Liver (tissue), 9 donors: ENCODE measurements around the gene HTD2. TPM values are rescaled to one million over a fixed set of nuclear protein-coding genes. Genes with fewer than 3 reads are reported as not detected.

Experiments used
- DNase-seq: peaks from one replicate; pipeline ENCODE4 v3.0.0-alpha.2; 2017; ENCODE audit warnings: low spot score
- H3K27ac ChIP-seq, 2 donors: one replicate each; pipeline ENCODE4 v1.7.0; 2013; ENCODE audit warnings: inconsistent platforms in 2 of 2, low read length in 2 of 2, control low read depth in 1 of 2, low read depth in 1 of 2, mild to moderate bottlenecking in 1 of 2
- H3K27me3 ChIP-seq, 4 donors: one replicate each; pipeline versions ENCODE4 v1.6.1 to v1.7.0; 2013; ENCODE audit warnings: low read length in 3 of 4, inconsistent platforms in 1 of 4, mild to moderate bottlenecking in 1 of 4, moderate library complexity in 1 of 4; ENCODE audit not compliant: control insufficient read depth in 4 of 4, insufficient read depth in 4 of 4
- H3K36me3 ChIP-seq, 4 donors: one replicate each; pipeline versions ENCODE4 v1.6.1 to v1.7.0; 2013; ENCODE audit warnings: low read length in 3 of 4, mild to moderate bottlenecking in 3 of 4, low read depth in 1 of 4, moderate library complexity in 1 of 4; ENCODE audit not compliant: control insufficient read depth in 4 of 4, insufficient read depth in 3 of 4
- H3K4me1 ChIP-seq, 4 donors: one replicate each; pipeline versions ENCODE4 v1.6.1 to v1.7.0; 2013; ENCODE audit warnings: low read length in 3 of 4, mild to moderate bottlenecking in 3 of 4, moderate library complexity in 1 of 4; ENCODE audit not compliant: control insufficient read depth in 4 of 4, insufficient read depth in 4 of 4
- H3K4me3 ChIP-seq, 3 donors: one replicate each; pipeline versions ENCODE4 v1.6.1 to v1.7.0; 2013; ENCODE audit warnings: low read length in 3 of 3, control low read depth in 1 of 3, low read depth in 1 of 3, mild to moderate bottlenecking in 1 of 3
- H3K9ac ChIP-seq, 2 donors: one replicate each; pipeline ENCODE4 v1.7.0; 2013; ENCODE audit warnings: low read length in 2 of 2, mild to moderate bottlenecking in 2 of 2, moderate library complexity in 2 of 2, control low read depth in 1 of 2, low read depth in 1 of 2
- H3K9me3 ChIP-seq, 4 donors: one replicate each; pipeline versions ENCODE4 v1.6.1 to v1.7.0; 2013; ENCODE audit warnings: low read length in 3 of 4; ENCODE audit not compliant: control insufficient read depth in 4 of 4
- ATF3 ChIP-seq: IDR thresholded peaks from 2 replicates; pipeline ENCODE4 v1.6.1; 2016; ENCODE audit warnings: antibody characterized with exemption
- CTCF ChIP-seq: fragments of 150-350 bp; IDR thresholded peaks from 2 replicates; pipeline ENCODE4 v1.5.1; 2017; ENCODE audit warnings: improper control_type of control experiment, low read depth, low read length; ENCODE audit not compliant: missing input control
- EGR1 ChIP-seq, 2 donors: IDR thresholded peaks; 2 replicates each; pipeline ENCODE4 v1.6.1; 2016 to 2018; ENCODE audit warnings: antibody characterized with exemption in 2 of 2, low read depth in 2 of 2
- FOXA1 ChIP-seq: IDR thresholded peaks from 2 replicates; pipeline ENCODE4 v1.6.1; 2016; ENCODE audit warnings: antibody characterized with exemption
- FOXA2 ChIP-seq: IDR thresholded peaks from 2 replicates; pipeline ENCODE4 v1.6.1; 2016; ENCODE audit warnings: antibody characterized with exemption
- GABPA ChIP-seq, 2 donors: IDR thresholded peaks in 1 of 2; conservative IDR thresholded peaks in 1 of 2; 2 replicates each; pipeline ENCODE4 v1.6.1; 2016; ENCODE audit warnings: antibody characterized with exemption in 2 of 2, mild to moderate bottlenecking in 1 of 2, moderate library complexity in 1 of 2
- HNF4A ChIP-seq, 2 donors: conservative IDR thresholded peaks; 2 replicates each; pipeline ENCODE4 v1.6.1; 2016; ENCODE audit warnings: antibody characterized with exemption in 2 of 2, mild to moderate bottlenecking in 2 of 2
- HNF4G ChIP-seq: IDR thresholded peaks from 2 replicates; pipeline ENCODE4 v1.6.1; 2016; ENCODE audit warnings: antibody characterized with exemption
- JUND ChIP-seq, 2 donors: IDR thresholded peaks; 2 replicates each; pipeline ENCODE4 v1.6.1; 2016; ENCODE audit warnings: antibody characterized with exemption in 2 of 2
- MAX ChIP-seq: IDR thresholded peaks from 2 replicates; pipeline ENCODE4 v1.6.1; 2016; ENCODE audit warnings: antibody characterized with exemption
- NR2F2 ChIP-seq: IDR thresholded peaks from 2 replicates; pipeline ENCODE4 v1.6.1; 2016; ENCODE audit warnings: antibody characterized with exemption
- RAD21 ChIP-seq, 2 donors: IDR thresholded peaks; 2 replicates each; pipeline ENCODE4 v1.6.1; 2016; ENCODE audit warnings: antibody characterized with exemption in 2 of 2, mild to moderate bottlenecking in 2 of 2
- REST ChIP-seq: IDR thresholded peaks from 2 replicates; pipeline ENCODE4 v1.6.1; 2016; ENCODE audit warnings: antibody characterized with exemption, mild to moderate bottlenecking
- RXRA ChIP-seq, 2 donors: IDR thresholded peaks; 2 replicates each; pipeline ENCODE4 v1.6.1; 2017 to 2018; ENCODE audit warnings: antibody characterized with exemption in 2 of 2, mild to moderate bottlenecking in 1 of 2
- SP1 ChIP-seq: IDR thresholded peaks from 2 replicates; pipeline ENCODE4 v1.6.1; 2018; ENCODE audit warnings: antibody characterized with exemption, mild to moderate bottlenecking
- TAF1 ChIP-seq: conservative IDR thresholded peaks from 2 replicates; pipeline ENCODE4 v1.6.1; 2016; ENCODE audit warnings: antibody characterized with exemption, mild to moderate bottlenecking
- YY1 ChIP-seq: IDR thresholded peaks from 2 replicates; pipeline ENCODE4 v1.6.1; 2016; ENCODE audit warnings: antibody characterized with exemption, mild to moderate bottlenecking
- ZBTB33 ChIP-seq: IDR thresholded peaks from 2 replicates; pipeline ENCODE4 v1.6.1; 2016; ENCODE audit warnings: antibody characterized with exemption
- WGBS: extraction: QIAGEN DNeasy Blood & Tissue Kit; methylation state at CpG from one replicate; pipeline ENCODE4 v1.1.7; 2013; 5-methylcytosine and 5-hydroxymethylcytosine counted together
- polyA plus RNA-seq, 2 donors: library from polyadenylated mRNA; stranded (reverse) in 1 of 2; unstranded in 1 of 2; fragments of 200-250 nt in 1 of 2; fragments of >200 nt in 1 of 2; fragmentation: Nextera tagmentation in 1 of 2; extraction: Ambion mirVana in 1 of 2; gene quantifications; one replicate each; pipeline versions ENCODE4 v1.2.1 to v1.2.3, GENCODE V29; 2013 to 2015
- total RNA-seq, 2 donors: library from RNA; depleted of rRNA; stranded (reverse); fragments of >200 nt; gene quantifications; one replicate each; pipeline ENCODE4 v1.2.3, GENCODE V29; 2014
- donor health status: healthy.
- donor health status: healthy.
- donor health status: healthy.
- donor health status: healthy.
- donor health status: healthy.

HTD2 gene
- total and polyA plus RNA-seq, 4 donors, result 6.6 to 14.8 (median 11.0) TPM

- peaks cover 0 to 16% (median 4%) of the 10 kb centered on the region in 4 donors for H3K4me1 ChIP-seq
- H3K4me3 ChIP-seq, result no peak overlapping the region
- 84% methylated on average over 6 of the region's 6 CpGs for WGBS
- no peak for DNase-seq
- no peak for TF ChIP-seq ZBTB33
- TF ChIP-seq MAX, result no peak
- TF ChIP-seq HNF4A (conservative IDR thresholded peaks at IDR 0.05), result no peak
- no peak for TF ChIP-seq CTCF
- TF ChIP-seq RXRA (IDR thresholded peaks at IDR 0.05), result no peak
- TF ChIP-seq FOXA1, result no peak
- TF ChIP-seq FOXA2, result no peak
- TF ChIP-seq YY1, result no peak
- no peak for TF ChIP-seq GABPA (IDR thresholded peaks at IDR 0.05 in 1 of 2, conservative IDR thresholded peaks at IDR 0.05 in 1 of 2)
- no peak for TF ChIP-seq ATF3
- no peak for TF ChIP-seq RAD21 (IDR thresholded peaks at IDR 0.05)
- TF ChIP-seq EGR1 (IDR thresholded peaks at IDR 0.05; ENCODE audit: low read depth in 2 of 2), result no peak
- no peak for TF ChIP-seq NR2F2
- TF ChIP-seq REST, result no peak
- no peak for TF ChIP-seq HNF4G
- TF ChIP-seq JUND (IDR thresholded peaks at IDR 0.05), result no peak
- no peak for TF ChIP-seq TAF1
- TF ChIP-seq SP1, result no peak
- no peak overlapping the region for H3K9ac ChIP-seq
- H3K27ac ChIP-seq, result no peak overlapping the region
- H3K9me3 ChIP-seq, result no peaks in the 10 kb centered on the region
- H3K27me3 ChIP-seq, result no peaks in the 10 kb centered on the region
- no peaks in the 10 kb centered on the region for H3K36me3 ChIP-seq
These were observed 9.5 kb upstream of the HTD2 start for GRCh38 chr3:58296843-58297242.
